Activated CD8-positive, alpha-beta T cell treated with anti-CD3 and anti-CD28 coated beads for 36 hours (primary cell): ENCODE measurements around the gene DCTD. TPM values are rescaled to one million over a fixed set of nuclear protein-coding genes. Genes with fewer than 3 reads are reported as not detected.

Experiments used
- ATAC-seq: fragments of 200-7000 bp; cut with Tn5 transposase; one replicate; pipeline ENCODE4 v1.10.0; 2021; ENCODE audit warnings: mild to moderate bottlenecking, moderate library complexity
- CTCF ChIA-PET: fragments of 350-600 bp; sonication (Branson Sonifier 250); formaldehyde crosslinking; loops from one replicate; lab custom pipeline; 2021; ENCODE audit warnings: antibody characterized with exemption; lab: Charles Lee
- POLR2A ChIA-PET: fragments of 350-600 bp; sonication (Branson Sonifier 250); formaldehyde crosslinking; loops from one replicate; lab custom pipeline; 2021; ENCODE audit warnings: antibody characterized with exemption; lab: Charles Lee
- DNase-seq: peaks from one replicate; pipeline ENCODE4 v3.0.0-alpha.2; 2020
- H3K27ac Mint-ChIP-seq: one replicate; pipeline ENCODE4 v1.8.0; 2021; ENCODE audit warnings: mild to moderate bottlenecking, mixed read lengths
- H3K27me3 Mint-ChIP-seq: one replicate; pipeline ENCODE4 v1.8.0; 2021; ENCODE audit warnings: mixed read lengths
- H3K36me3 Mint-ChIP-seq: one replicate; pipeline ENCODE4 v1.8.0; 2021; ENCODE audit warnings: low read depth, mixed read lengths
- H3K4me1 Mint-ChIP-seq: one replicate; pipeline ENCODE4 v1.8.0; 2021; ENCODE audit warnings: low read depth, mixed read lengths
- H3K4me3 Mint-ChIP-seq: one replicate; pipeline ENCODE4 v1.8.0; 2021; ENCODE audit warnings: mild to moderate bottlenecking, moderate library complexity, mixed read lengths
- H3K9me3 Mint-ChIP-seq: one replicate; pipeline ENCODE4 v1.8.0; 2021; ENCODE audit warnings: mixed read lengths
- CTCF ChIP-seq: fragments of 200-600 bp; IDR thresholded peaks from one replicate; pipeline ENCODE4 v1.8.0; 2022; ENCODE audit warnings: antibody characterized with exemption, mild to moderate bottlenecking
- intact Hi-C: fragments of 100-400 bp; cut with micrococcal nuclease; formaldehyde crosslinking; loops from one replicate; pipeline ENCODE4 v1.10.0; 2022
- total RNA-seq, 2 experiments: library from RNA; stranded (reverse); gene quantifications; one replicate each; pipeline ENCODE4 v1.2.3, GENCODE V29; 2021

DCTD gene
- total RNA-seq, 2 experiments from 2014 or later, result 128 to 131 TPM

- H3K4me3 Mint-ChIP-seq, result no peak overlapping the region
- ATAC-seq (no peak), DNase-seq (no peak)
- no peak for TF ChIP-seq CTCF
- H3K9me3 Mint-ChIP-seq, result no peaks in the 10 kb centered on the region
- no peaks in the 10 kb centered on the region for H3K4me1 Mint-ChIP-seq
- no peaks in the 10 kb centered on the region for H3K27me3 Mint-ChIP-seq
- H3K27ac Mint-ChIP-seq, result no peak overlapping the region
- no peaks in the 10 kb centered on the region for H3K36me3 Mint-ChIP-seq
- ChIA-PET POLR2A (no interaction called here), CTCF (no interaction called here)
- intact Hi-C loops, result no loop called here
Observed at GRCh38 chr4:182845618-182846017, 71.6 kb downstream of the DCTD start.

- ChIA-PET CTCF (no interaction called here), POLR2A (no interaction called here)
- Mint-ChIP-seq H3K36me3 (no peaks in the 10 kb centered on the region), H3K4me1 (no peaks in the 10 kb centered on the region), H3K9me3 (no peaks in the 10 kb centered on the region), H3K27me3 (no peaks in the 10 kb centered on the region), H3K4me3 (no peak overlapping the region), H3K27ac (no peak overlapping the region)
- intact Hi-C loops, result no loop called here
- DNase-seq, result no peak
- ATAC-seq, result no peak
- no peak for TF ChIP-seq CTCF
Observed at GRCh38 chr4:182843808-182844325, 73.3 kb downstream of the DCTD start.

- CTCF ChIA-PET, result no interaction called here
- no peak for TF ChIP-seq CTCF
- Mint-ChIP-seq H3K27me3 (no peaks in the 10 kb centered on the region), H3K4me1 (no peaks in the 10 kb centered on the region), H3K9me3 (no peaks in the 10 kb centered on the region), H3K27ac (no peak overlapping the region), H3K4me3 (no peak overlapping the region), H3K36me3 (no peaks in the 10 kb centered on the region)
- DNase-seq (no peak), ATAC-seq (no peak)
- intact Hi-C loops, result no loop called here
- POLR2A ChIA-PET, result no interaction called here
Observed at GRCh38 chr4:182842759-182843390, 74.3 kb downstream of the DCTD start.

GRCh38 chr4:182842104-182842600 is 75.0 kb downstream of the DCTD start:
- Mint-ChIP-seq H3K27ac (no peak overlapping the region), H3K4me1 (no peaks in the 10 kb centered on the region), H3K9me3 (no peaks in the 10 kb centered on the region), H3K36me3 (no peaks in the 10 kb centered on the region), H3K27me3 (peaks cover 6% of the 10 kb centered on the region), H3K4me3 (no peak overlapping the region)
- CTCF ChIA-PET, result no interaction called here
- no peak for DNase-seq
- TF ChIP-seq CTCF, result no peak
- no peak for ATAC-seq
- intact Hi-C loops, result no loop called here
- POLR2A ChIA-PET, result no interaction called here

GRCh38 chr4:182840108-182840507 is 77.1 kb downstream of the DCTD start:
- DNase-seq, result no peak
- Mint-ChIP-seq H3K9me3 (no peaks in the 10 kb centered on the region), H3K4me3 (no peak overlapping the region), H3K4me1 (no peaks in the 10 kb centered on the region), H3K27me3 (peaks cover 19% of the 10 kb centered on the region), H3K36me3 (no peaks in the 10 kb centered on the region), H3K27ac (no peak overlapping the region)
- POLR2A ChIA-PET, result no interaction called here
- intact Hi-C loops, result no loop called here
- no peak for ATAC-seq
- CTCF ChIA-PET, result interaction anchor here (0.5 kb wide), 1 partner anchor 1486 kb away, joined by 3 read pairs; no protein-coding TSS in a partner anchor
- no peak for TF ChIP-seq CTCF
